Measurements from ENCODE around the gene CXXC4.

CXXC4 gene

GRCh38 chr4:104490096-104490769 lies 4.5 kb downstream of the CXXC4 start:
- DNase-seq (ENCODE audit: low read depth in 2 of 2, low spot score in 1 of 2), result no peak

- DNase-seq (ENCODE audit: low read depth in 2 of 2, low spot score in 1 of 2), result no peak
Observed at GRCh38 chr4:104489731-104490095, 5.0 kb downstream of the CXXC4 start.

- no peak for DNase-seq (ENCODE audit: low read depth in 2 of 2, low spot score in 1 of 2)
Observed at GRCh38 chr4:104488151-104488550, 6.5 kb downstream of the CXXC4 start.

GRCh38 chr4:104486716-104487504 lies 7.8 kb downstream of the CXXC4 start:
- DNase-seq (ENCODE audit: low read depth in 2 of 2, low spot score in 1 of 2), result no peak

GRCh38 chr4:104475652-104476051 lies 19.0 kb downstream of the CXXC4 start:
- no peak for DNase-seq (ENCODE audit: low read depth in 2 of 2, low spot score in 1 of 2)

- no peak for DNase-seq (ENCODE audit: low read depth in 2 of 2, low spot score in 1 of 2)
Observed at GRCh38 chr4:104472766-104473165, 21.9 kb downstream of the CXXC4 start.

GRCh38 chr4:104470770-104471169 lies 23.9 kb downstream of the CXXC4 start:
- no peak for DNase-seq (ENCODE audit: low read depth in 2 of 2, low spot score in 1 of 2)

- DNase-seq (ENCODE audit: low read depth in 2 of 2, low spot score in 1 of 2), result no peak
Observed at GRCh38 chr4:104469794-104470193, 24.9 kb downstream of the CXXC4 start.

- DNase-seq (ENCODE audit: low read depth in 2 of 2, low spot score in 1 of 2), result no peak
Observed at GRCh38 chr4:104465619-104466018, 29.1 kb downstream of the CXXC4 start.

- no peak for DNase-seq (ENCODE audit: low read depth in 2 of 2, low spot score in 1 of 2)
Observed at GRCh38 chr4:104465201-104465600, 29.5 kb downstream of the CXXC4 start.

GRCh38 chr4:104462641-104463040 lies 32.1 kb downstream of the CXXC4 start:
- DNase-seq (ENCODE audit: low read depth in 2 of 2, low spot score in 1 of 2), result no peak

- no peak for DNase-seq (ENCODE audit: low read depth in 2 of 2, low spot score in 1 of 2)
Observed at GRCh38 chr4:104457308-104457981, 37.2 kb downstream of the CXXC4 start.

GRCh38 chr4:104451573-104451972 lies 43.1 kb downstream of the CXXC4 start:
- DNase-seq (ENCODE audit: low read depth in 2 of 2, low spot score in 1 of 2), result no peak

GRCh38 chr4:104449537-104449936 lies 45.2 kb downstream of the CXXC4 start:
- no peak for DNase-seq (ENCODE audit: low read depth in 2 of 2, low spot score in 1 of 2)

GRCh38 chr4:104447294-104447693 lies 47.4 kb downstream of the CXXC4 start:
- DNase-seq (ENCODE audit: low read depth in 2 of 2, low spot score in 1 of 2), result no peak

GRCh38 chr4:104446431-104447278 lies 48.0 kb downstream of the CXXC4 start:
- no peak for DNase-seq (ENCODE audit: low read depth in 2 of 2, low spot score in 1 of 2)

GRCh38 chr4:104444685-104445084 lies 50.0 kb downstream of the CXXC4 start:
- DNase-seq (ENCODE audit: low read depth in 2 of 2, low spot score in 1 of 2), result no peak

GRCh38 chr4:104436542-104436941 lies 58.2 kb downstream of the CXXC4 start:
- no peak for DNase-seq (ENCODE audit: low read depth in 2 of 2, low spot score in 1 of 2)

GRCh38 chr4:104429150-104429741 lies 65.4 kb downstream of the CXXC4 start:
- no peak for DNase-seq (ENCODE audit: low read depth in 2 of 2, low spot score in 1 of 2)

GRCh38 chr4:104425948-104426347 lies 68.7 kb downstream of the CXXC4 start:
- DNase-seq (ENCODE audit: low read depth in 2 of 2, low spot score in 1 of 2), result no peak

- DNase-seq (ENCODE audit: low read depth in 2 of 2, low spot score in 1 of 2), result no peak
Observed at GRCh38 chr4:104424989-104425388, 69.7 kb downstream of the CXXC4 start.
